Measurements from ENCODE around the gene PIP.
"Not testable (repeated sequence)": the region's sequence is repeated elsewhere in the genome, so short reads cannot be mapped to it uniquely, and the experiment has no call there.

PIP gene

GRCh38 chr7:143120691-143121405 lies 11.0 kb upstream of the PIP start:
- DNase-seq (ENCODE audit: low read depth): no peak
- H3K4me3 ChIP-seq (ENCODE audit: low read length): no peak overlapping the region
- no peak for TF ChIP-seq CTCF (conservative IDR thresholded peaks at IDR 0.05; ENCODE audit: low read depth, low read length)

- not testable (repeated sequence) for DNase-seq (ENCODE audit: low read depth); H3K4me3 ChIP-seq (ENCODE audit: low read length)
Observed at GRCh38 chr7:143123326-143123725, 8.6 kb upstream of the PIP start.

GRCh38 chr7:143126146-143126545 lies 5.7 kb upstream of the PIP start:
- DNase-seq (ENCODE audit: low read depth): no peak
- no peak overlapping the region for H3K4me3 ChIP-seq (ENCODE audit: low read length)
- TF ChIP-seq CTCF (conservative IDR thresholded peaks at IDR 0.05; ENCODE audit: low read depth, low read length): no peak

DNA sequence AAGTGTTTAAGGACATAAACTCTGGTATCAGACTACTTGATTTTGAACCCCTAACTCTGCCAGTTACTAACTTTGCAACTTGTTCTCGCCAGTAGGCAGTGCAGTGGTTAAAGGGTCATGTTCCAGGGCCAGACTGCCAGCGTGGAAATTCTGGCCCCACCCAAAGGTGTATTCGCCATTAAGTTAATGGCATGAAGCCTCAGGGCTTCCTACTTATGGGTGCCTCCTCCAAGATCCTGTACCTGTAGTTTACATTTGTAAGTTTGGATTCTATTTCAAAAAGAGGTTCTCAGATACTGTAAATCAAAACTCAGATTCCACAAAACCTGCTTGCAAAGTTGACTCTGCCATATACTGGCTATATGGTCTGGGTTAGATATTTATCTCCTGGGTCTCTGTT lies 2.8 kb upstream of the PIP start:
- no peak for TF ChIP-seq CTCF (conservative IDR thresholded peaks at IDR 0.05; ENCODE audit: low read depth, low read length)
- no peak for DNase-seq (ENCODE audit: low read depth)
- no peak overlapping the region for H3K4me3 ChIP-seq (ENCODE audit: low read length)

DNA sequence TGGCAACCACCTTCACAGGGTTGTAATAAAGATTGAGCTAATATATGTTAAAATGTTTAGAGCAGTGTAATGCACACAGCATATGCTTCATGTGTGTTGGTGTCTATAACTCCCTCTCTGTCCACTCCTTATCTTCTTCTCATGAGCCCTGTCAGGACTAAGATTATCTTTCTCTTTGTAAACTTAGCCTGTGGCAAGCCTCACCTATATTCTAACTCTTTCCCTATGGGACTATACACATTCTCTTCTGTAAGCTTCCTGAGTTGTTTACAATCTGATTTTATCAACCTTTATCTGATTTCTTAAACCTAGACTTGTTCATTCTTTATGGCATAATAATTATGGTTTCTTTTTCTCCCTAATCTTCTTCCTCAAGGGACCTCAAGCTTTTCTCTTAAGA lies 2.4 kb upstream of the PIP start:
- no peak overlapping the region for H3K4me3 ChIP-seq (ENCODE audit: low read length)
- TF ChIP-seq CTCF (conservative IDR thresholded peaks at IDR 0.05; ENCODE audit: low read depth, low read length): no peak
- DNase-seq (ENCODE audit: low read depth): no peak

GRCh38 chr7:143130541-143130940 lies 1.3 kb upstream of the PIP start:
- H3K4me3 ChIP-seq (ENCODE audit: low read length): no peak overlapping the region
- TF ChIP-seq CTCF (conservative IDR thresholded peaks at IDR 0.05; ENCODE audit: low read depth, low read length): no peak
- no peak for DNase-seq (ENCODE audit: low read depth)

- TF ChIP-seq CTCF (conservative IDR thresholded peaks at IDR 0.05; ENCODE audit: low read depth, low read length): no peak
- DNase-seq (ENCODE audit: low read depth): no peak
- no peak overlapping the region for H3K4me3 ChIP-seq (ENCODE audit: low read length)
Observed at GRCh38 chr7:143147070-143147469, 15.2 kb downstream of the PIP start.
